ENCODE data around the gene CRYZL1.

Gene CRYZL1

DNA sequence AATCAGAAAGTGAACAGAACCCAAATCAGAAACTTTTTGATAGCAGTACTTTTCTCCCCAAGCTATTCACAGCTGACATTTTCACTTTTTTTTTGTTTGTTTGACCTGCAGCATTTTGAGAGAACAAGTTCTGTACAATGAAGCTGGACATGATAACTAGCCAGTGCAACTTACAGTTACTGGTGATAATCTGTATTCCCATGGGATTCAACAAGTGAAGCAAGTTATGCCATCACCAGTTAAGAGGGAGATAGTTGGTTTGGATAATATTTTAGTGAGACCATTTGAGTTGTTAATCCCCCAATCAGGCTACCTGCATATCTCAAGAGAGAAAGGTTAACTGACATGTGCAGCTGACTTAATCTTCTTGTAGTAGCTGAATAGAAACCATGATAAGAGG lies 80.6 kb downstream of the CRYZL1 start:
- DNase-seq (ENCODE audit: low read depth): no peak

DNA sequence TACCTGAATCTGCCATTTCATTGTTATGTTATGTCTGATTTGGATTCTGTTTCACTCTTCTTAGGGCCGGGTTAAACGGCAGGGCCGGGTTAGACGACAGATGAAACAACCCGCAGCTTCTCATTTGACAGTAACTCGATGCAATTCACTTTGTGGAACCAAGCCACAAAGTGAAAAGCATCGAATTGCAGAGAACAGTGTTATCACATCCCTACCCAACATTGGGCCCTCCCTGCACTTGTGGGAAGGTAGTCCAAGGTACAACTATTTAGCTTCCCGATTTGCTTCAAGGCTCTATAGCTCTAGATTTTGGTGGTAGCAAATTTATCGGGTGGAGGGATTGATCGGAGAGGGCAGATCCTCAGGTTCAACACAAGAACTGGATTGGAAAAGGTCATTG lies 81.7 kb downstream of the CRYZL1 start:
- no peak for DNase-seq (ENCODE audit: low read depth)

DNA sequence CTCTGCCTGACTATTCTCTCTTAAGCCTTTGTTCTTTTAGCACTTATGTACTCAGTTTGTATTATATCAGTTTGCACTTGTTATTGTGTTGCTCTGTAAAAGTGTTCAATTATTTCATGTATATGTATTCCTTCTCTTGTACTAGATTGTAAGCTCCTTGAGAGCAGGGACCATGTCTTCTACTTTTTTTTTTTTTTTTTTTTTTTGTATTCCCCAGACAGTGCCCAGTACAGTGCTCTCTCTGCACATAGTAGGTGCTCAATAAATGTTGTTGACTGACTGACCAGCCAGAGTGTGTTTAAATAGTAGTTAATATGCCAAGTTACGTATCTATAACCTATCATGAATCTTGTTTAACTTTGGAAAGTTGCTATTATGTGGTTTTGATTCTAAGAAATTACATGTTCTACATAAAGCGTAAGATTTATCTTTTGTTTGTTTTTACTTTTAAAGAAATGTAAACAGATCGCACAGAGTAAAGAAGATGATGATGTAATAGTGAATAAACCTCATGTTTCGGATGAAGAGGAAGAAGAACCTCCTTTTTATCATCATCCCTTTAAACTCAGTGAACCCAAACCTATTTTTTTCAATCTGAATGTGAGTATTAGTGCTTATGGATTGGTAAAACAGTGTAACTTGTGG lies 82.6 kb downstream of the CRYZL1 start:
- no peak for DNase-seq (ENCODE audit: low read depth)

DNA sequence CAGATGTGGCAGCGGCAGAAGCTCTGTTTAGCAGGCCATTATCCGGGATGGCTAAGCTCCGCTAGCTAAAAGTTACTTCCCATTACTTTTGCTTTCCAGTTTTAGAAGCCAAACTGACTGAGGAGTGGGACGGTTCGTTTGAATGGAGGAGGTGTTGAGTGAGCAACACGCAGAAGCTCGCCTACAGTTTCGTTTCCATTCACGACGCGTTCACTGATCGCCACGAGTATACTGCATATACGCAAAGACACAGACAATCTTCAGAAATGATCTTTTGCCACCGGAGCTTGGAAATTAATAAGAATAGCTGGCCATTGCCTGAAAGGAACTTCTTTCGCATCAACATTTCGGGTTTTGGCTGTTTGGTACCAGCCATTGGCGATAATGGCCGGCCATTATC lies 84.1 kb downstream of the CRYZL1 start:
- DNase-seq (ENCODE audit: low read depth): no peak

DNA sequence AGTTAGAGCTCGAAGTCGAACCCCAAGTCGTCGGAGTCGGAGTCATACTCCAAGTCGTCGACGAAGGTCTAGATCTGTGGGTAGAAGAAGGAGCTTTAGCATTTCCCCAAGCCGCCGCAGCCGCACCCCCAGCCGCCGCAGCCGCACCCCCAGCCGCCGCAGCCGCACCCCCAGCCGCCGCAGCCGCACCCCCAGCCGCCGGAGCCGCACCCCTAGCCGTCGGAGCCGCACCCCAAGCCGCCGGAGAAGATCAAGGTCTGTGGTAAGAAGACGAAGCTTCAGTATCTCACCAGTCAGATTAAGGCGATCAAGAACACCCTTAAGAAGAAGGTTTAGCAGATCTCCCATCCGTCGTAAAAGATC lies 86.6 kb downstream of the CRYZL1 start:
- no peak for DNase-seq (ENCODE audit: low read depth)

DNA sequence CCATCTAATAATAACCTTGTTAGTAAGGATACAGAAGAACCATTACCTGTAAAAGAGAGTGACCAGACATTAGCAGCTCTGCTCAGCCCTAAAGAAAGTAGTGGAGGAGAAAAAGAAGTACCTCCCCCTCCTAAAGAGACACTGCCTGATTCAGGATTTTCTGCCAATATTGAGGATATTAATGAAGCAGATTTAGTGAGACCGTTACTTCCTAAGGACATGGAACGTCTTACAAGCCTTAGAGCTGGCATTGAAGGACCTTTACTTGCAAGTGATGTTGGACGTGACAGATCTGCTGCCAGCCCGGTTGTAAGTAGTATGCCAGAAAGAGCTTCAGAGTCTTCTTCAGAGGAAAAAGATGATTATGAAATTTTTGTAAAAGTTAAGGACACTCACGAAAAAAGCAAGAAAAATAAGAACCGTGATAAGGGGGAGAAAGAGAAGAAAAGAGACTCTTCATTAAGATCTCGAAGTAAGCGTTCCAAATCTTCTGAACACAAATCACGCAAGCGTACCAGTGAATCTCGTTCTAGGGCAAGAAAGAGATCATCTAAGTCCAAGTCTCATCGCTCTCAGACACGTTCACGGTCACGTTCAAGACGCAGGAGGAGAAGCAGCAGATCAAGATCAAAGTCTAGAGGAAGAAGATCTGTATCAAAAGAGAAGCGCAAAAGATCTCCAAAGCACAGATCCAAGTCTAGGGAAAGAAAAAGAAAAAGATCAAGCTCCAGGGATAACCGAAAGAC lies 87.1 kb downstream of the CRYZL1 start:
- DNase-seq (ENCODE audit: low read depth): no peak

DNA sequence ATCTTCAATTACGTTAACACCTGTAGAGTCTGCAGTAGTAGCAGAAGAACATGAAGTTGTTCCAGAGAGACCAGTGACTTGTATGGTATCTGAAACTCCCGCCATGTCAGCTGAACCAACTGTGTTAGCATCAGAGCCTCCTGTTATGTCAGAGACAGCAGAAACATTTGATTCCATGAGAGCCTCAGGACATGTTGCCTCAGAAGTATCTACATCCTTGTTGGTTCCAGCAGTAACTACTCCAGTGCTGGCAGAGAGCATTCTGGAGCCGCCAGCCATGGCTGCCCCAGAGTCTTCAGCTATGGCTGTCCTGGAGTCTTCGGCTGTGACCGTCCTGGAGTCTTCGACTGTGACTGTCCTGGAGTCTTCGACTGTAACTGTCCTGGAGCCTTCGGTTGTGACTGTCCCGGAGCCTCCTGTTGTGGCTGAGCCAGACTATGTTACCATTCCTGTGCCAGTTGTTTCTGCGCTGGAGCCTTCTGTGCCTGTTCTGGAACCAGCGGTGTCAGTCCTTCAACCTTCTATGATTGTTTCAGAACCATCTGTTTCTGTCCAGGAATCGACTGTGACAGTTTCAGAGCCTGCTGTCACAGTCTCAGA lies 88.4 kb downstream of the CRYZL1 start:
- no peak for DNase-seq (ENCODE audit: low read depth)

DNA sequence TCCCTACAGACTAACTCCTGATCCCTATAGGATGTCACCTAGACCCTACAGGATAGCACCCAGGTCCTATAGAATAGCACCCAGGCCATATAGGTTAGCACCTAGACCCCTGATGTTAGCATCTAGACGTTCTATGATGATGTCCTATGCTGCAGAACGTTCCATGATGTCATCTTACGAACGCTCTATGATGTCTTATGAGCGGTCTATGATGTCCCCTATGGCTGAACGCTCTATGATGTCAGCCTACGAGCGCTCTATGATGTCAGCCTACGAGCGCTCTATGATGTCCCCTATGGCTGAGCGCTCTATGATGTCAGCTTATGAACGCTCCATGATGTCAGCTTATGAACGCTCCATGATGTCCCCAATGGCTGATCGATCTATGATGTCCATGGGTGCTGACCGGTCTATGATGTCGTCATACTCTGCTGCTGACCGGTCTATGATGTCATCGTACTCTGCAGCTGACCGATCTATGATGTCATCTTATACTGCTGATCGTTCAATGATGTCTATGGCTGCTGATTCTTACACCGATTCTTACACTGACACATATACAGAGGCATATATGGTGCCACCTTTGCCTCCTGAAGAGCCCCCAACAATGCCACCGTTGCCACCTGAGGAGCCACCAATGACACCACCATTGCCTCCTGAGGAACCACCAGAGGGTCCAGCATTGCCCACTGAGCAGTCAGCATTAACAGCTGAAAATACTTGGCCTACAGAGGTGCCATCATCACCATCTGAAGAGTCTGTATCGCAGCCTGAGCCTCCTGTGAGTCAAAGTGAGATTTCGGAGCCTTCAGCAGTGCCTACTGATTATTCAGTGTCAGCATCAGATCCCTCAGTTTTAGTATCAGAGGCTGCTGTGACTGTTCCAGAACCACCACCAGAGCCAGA lies 89.2 kb downstream of the CRYZL1 start:
- no peak for DNase-seq (ENCODE audit: low read depth)

DNA sequence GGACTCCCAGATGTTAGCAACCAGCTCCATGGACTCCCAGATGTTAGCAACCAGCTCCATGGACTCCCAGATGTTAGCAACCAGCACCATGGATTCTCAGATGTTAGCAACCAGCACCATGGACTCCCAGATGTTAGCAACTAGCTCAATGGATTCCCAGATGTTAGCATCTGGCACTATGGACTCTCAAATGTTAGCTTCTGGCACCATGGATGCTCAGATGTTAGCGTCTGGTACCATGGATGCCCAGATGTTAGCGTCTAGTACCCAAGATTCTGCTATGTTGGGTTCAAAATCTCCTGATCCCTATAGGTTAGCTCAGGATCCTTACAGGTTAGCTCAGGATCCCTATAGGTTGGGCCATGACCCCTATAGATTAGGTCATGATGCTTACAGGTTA lies 89.9 kb downstream of the CRYZL1 start:
- DNase-seq (ENCODE audit: low read depth): no peak

DNA sequence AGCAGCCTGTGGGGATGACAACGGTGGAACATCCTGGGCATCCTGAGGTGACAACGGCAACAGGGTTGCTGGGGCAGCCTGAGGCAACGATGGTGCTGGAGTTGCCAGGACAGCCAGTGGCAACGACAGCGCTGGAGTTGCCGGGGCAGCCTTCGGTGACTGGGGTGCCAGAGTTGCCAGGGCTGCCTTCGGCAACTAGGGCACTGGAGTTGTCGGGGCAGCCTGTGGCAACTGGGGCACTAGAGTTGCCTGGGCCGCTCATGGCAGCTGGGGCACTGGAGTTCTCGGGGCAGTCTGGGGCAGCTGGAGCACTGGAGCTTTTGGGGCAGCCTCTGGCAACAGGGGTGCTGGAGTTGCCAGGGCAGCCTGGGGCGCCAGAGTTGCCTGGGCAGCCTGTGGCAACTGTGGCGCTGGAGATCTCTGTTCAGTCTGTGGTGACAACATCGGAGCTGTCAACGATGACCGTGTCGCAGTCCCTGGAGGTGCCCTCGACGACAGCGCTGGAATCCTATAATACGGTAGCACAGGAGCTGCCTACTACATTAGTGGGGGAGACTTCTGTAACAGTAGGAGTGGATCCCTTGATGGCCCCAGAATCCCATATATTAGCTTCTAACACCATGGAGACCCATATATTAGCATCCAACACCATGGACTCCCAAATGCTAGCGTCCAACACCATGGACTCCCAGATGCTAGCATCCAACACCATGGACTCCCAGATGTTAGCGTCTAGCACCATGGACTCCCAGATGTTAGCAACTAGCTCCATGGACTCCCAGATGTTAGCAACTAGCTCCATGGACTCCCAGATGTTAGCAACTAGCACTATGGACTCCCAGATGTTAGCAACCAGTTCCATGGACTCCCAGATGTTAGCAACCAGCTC lies 90.5 kb downstream of the CRYZL1 start:
- DNase-seq (ENCODE audit: low read depth): no peak

DNA sequence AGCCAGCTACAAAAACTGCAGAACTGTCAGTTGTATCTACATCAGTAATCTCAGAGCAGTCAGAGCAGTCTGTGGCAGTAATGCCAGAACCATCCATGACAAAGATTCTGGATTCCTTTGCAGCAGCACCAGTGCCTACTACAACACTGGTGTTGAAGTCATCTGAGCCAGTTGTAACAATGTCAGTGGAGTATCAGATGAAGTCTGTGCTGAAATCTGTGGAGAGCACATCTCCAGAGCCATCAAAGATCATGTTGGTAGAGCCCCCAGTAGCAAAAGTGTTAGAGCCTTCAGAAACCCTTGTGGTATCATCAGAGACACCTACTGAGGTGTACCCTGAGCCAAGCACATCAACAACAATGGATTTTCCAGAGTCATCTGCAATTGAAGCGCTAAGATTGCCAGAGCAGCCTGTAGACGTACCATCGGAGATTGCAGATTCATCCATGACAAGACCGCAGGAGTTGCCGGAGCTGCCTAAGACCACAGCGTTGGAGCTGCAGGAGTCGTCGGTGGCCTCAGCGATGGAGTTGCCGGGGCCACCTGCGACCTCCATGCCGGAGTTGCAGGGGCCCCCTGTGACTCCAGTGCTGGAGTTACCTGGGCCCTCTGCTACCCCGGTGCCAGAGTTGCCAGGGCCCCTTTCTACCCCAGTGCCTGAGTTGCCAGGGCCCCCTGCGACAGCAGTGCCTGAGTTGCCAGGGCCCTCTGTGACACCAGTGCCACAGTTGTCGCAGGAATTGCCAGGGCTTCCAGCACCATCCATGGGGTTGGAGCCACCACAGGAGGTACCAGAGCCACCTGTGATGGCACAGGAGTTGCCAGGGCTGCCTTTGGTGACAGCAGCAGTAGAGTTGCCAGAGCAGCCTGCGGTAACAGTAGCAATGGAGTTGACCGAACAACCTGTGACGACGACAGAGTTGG lies 91.4 kb downstream of the CRYZL1 start:
- DNase-seq (ENCODE audit: low read depth): no peak

DNA sequence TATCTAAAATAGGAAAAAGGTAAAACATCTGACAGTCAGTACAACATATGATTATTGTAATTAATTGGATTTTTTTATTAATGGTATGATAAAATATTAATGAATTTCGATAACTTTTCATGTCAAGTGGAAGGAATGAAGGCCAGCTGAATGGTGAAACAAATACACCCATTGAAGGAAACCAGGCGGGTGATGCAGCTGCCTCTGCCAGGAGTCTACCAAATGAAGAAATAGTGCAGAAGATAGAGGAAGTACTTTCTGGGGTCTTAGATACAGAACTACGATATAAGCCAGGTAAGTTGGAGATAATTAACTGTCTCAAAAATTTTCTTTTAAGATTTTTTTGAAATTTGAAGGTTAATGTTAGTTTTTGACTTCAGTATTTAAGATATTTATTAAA lies 95.5 kb downstream of the CRYZL1 start:
- DNase-seq (ENCODE audit: low read depth): no peak

DNA sequence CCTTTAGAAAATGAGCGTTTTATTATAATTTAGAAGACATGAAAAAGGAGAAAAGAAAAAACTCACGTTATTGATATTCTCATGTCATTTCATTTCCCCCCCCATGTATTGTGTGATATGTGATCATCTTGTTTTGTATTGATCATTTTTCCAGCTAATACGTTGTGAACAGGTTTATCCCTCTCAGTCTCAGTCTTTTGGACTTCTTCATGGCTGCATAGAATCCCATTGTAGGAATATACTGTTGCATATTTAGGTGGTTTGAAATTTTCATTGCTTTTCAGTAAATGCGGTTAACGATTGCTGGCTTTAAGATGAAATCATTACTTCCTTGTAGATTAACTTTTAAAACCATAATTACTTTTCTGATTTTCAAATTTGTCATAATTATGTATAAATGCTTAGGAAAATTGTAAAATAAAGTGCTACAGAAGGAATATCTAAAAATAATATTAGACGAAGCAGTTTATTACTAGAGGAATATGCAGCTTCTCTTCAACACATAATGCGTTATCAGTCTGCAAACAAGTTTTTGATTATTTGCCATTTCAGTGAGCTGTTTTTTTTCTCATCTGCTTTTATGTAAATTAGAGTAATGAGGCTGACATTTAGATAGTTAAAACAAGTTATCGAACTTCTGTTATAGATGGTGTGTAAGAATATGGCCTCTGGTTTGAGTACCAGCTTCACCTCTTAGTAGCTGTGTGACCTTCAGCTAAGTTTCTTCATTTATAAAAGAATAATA lies 96.9 kb downstream of the CRYZL1 start:
- no peak for DNase-seq (ENCODE audit: low read depth)

DNA sequence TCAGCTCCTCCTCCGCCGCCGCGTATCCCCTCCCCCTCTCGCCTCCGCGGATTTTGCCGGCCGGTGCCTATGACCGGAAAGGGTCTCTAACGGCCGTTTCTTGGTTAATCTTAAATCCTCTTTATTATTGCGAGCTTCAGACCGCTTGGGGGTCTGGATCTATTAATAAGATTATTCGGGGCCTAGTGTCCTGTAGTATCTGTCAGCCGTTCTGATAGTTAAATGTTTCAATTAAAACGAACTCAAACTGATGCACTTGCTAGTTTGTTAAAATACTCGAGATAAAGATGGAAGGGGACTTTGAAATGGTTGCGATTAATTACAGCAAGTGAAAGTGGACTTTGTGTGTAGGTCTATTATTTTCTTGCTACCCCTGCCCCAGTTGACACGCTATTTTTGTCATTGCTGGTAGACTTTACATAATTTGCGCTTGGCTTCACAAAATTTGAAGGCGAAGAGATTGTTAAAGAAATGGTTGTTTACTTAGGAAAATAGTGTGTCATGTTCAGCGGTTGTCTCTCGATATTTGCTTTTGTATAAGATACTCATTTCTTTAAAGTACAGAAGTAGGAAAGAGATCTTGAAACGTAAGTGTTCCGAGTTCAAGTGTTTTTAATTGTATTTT lies 97.9 kb downstream of the CRYZL1 start:
- DNase-seq (ENCODE audit: low read depth): peak; percentile 60

DNA sequence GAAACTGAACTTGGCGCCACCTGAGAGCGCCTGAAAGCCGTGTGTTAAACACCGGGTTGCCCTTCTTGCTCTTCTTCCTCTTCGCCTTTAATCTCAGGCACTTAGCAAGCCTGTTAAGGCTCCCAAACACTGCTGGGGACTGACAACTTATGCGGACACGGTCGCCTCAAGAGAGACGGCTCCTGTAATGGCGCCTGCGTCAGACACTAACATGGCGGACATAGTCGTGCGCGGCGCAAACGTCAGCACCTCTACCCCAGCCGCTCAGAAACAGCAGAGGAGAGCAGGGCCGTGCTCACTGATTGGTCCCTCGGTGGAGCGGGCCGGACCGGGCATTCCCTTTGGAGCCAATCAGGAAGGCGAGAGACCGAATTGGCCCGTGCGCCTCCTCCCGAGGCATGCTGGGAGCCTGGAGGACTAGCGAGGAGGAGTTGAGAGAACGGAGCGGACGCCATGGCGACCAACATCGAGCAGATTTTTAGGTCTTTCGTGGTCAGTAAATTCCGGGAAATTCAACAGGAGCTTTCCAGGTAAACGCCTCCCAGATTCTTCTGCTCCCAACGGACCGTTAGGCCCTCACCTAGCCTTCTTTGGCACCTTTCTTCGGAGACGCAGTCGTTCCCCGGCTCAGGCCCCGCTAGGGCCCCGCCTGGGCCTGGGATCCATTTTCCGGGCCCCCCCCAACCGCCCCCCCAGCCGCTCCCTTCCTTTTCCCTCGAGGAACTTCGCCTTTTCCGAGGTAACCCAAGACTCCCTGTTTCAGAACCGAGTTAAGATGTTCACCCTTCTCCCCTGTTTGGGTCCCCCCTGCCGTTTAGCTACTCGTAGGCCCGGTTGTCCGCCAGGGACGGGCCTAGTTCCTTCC lies 98.7 kb downstream of the CRYZL1 start, which contains the start of gene SON:
Gene SON (plus strand): TSS at position 399 of the 865 bp plus-strand sequence. CDS start 55 bp downstream, at position 454.
- peak; percentile 97 for DNase-seq (ENCODE audit: low read depth)

DNA sequence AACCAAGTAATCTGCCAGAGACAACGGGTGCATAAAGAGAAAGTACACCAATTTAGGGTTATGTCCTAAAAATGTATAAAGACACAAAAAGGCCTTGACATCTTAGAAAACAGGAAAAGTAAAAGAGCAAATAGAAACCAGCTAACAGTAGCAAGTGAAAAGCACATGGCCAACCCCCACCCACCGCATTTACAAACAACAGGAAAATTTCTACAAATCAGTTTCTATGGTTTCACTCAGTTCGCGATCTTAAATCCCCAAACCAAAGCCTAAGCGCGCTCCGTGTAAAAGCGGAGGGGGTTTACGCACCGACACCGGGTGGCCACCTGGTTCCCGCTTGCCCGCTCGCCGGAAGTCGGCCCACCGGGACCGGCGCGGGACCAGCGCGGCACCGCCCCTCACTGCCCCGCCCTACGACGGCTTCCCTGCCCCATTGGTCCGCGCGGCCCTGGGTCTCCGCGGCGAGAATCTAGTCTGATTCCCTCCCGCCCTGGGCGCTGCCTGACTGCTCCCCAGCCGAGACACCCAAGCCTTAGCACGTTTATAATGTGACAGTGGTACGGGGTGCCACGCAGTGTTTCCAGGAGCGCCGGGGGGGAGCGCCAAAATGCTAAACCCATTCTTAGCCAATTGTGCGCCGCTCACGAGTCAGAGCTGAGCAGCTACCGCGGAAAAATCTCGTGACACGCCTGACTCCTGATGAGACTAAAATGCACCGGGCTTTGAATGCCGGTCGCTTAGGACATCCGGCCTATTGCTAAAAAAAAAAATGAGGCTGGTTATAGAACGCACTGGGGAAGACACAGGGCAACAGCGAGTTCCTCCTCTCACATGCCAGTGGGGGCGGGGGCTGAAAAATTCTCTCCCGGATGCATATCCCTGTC lies 99.5 kb downstream of the CRYZL1 start, which contains the start of gene GART:
Gene GART (minus strand): TSS at position 362 of the 884 bp plus-strand sequence. CDS start 2,802 bp downstream, outside the sequence.
- peak; percentile 81 for DNase-seq (ENCODE audit: low read depth)
